ENCODE data around the gene SH3GL2.

SH3GL2 gene

GRCh38 chr9:17802249-17802857 lies 223.5 kb downstream of the SH3GL2 start:
- TF ChIP-seq CTCF (IDR thresholded peaks at IDR 0.05; ENCODE audit: borderline replicate concordance, control extremely low read depth, extremely low read depth, insufficient read depth, missing control alignments): no peak
- no peak for DNase-seq (ENCODE audit: low spot score)
- in situ Hi-C loops (cut with MboI; ENCODE audit: low sequenced_read_pairs, unreplicated experiment): loop anchor here (25.0 kb wide), 3 partner anchors 265 to 1235 kb away; partner anchors contain the start of genes RRAGA and SAXO1

- in situ Hi-C loops (cut with MboI; ENCODE audit: low sequenced_read_pairs, unreplicated experiment): loop anchor here (25.0 kb wide), 3 partner anchors 270 to 1230 kb away; partner anchors contain the start of genes RRAGA and SAXO1
- no peak for DNase-seq (ENCODE audit: low spot score)
- TF ChIP-seq CTCF (IDR thresholded peaks at IDR 0.05; ENCODE audit: borderline replicate concordance, control extremely low read depth, extremely low read depth, insufficient read depth, missing control alignments): no peak
Observed at GRCh38 chr9:17807613-17808282, 228.9 kb downstream of the SH3GL2 start.

GRCh38 chr9:17810317-17810716 lies 231.5 kb downstream of the SH3GL2 start:
- in situ Hi-C loops (cut with MboI; ENCODE audit: low sequenced_read_pairs, unreplicated experiment): loop anchor here (25.0 kb wide), 3 partner anchors 273 to 1227 kb away; partner anchors contain the start of genes RRAGA and SAXO1
- TF ChIP-seq CTCF (IDR thresholded peaks at IDR 0.05; ENCODE audit: borderline replicate concordance, control extremely low read depth, extremely low read depth, insufficient read depth, missing control alignments): no peak
- no peak for DNase-seq (ENCODE audit: low spot score)

GRCh38 chr9:17810728-17811571 lies 232.1 kb downstream of the SH3GL2 start:
- in situ Hi-C loops (cut with MboI; ENCODE audit: low sequenced_read_pairs, unreplicated experiment): loop anchor here (25.0 kb wide), 3 partner anchors 274 to 1226 kb away; partner anchors contain the start of genes RRAGA and SAXO1
- peak; percentile 69 for TF ChIP-seq CTCF (IDR thresholded peaks at IDR 0.05; ENCODE audit: borderline replicate concordance, control extremely low read depth, extremely low read depth, insufficient read depth, missing control alignments)

GRCh38 chr9:17813798-17814197 lies 234.9 kb downstream of the SH3GL2 start:
- no peak for TF ChIP-seq CTCF (IDR thresholded peaks at IDR 0.05; ENCODE audit: borderline replicate concordance, control extremely low read depth, extremely low read depth, insufficient read depth, missing control alignments)
- no peak for DNase-seq (ENCODE audit: low spot score)
- in situ Hi-C loops (cut with MboI; ENCODE audit: low sequenced_read_pairs, unreplicated experiment): loop anchor here (25.0 kb wide), 3 partner anchors 276 to 1224 kb away; partner anchors contain the start of genes RRAGA and SAXO1

More at GRCh38 chr9:17810728-17811571, 232.1 kb downstream of the SH3GL2 start:
- peak; percentile 45 for DNase-seq (ENCODE audit: low spot score)

- in situ Hi-C loops (cut with MboI; ENCODE audit: low sequenced_read_pairs, unreplicated experiment): loop anchor here (25.0 kb wide), 3 partner anchors 279 to 1221 kb away; partner anchors contain the start of genes RRAGA and SAXO1
- DNase-seq (ENCODE audit: low spot score): no peak
- TF ChIP-seq CTCF (IDR thresholded peaks at IDR 0.05; ENCODE audit: borderline replicate concordance, control extremely low read depth, extremely low read depth, insufficient read depth, missing control alignments): no peak
Observed at GRCh38 chr9:17816431-17817027, 237.7 kb downstream of the SH3GL2 start.

Data from GM13976 (cell line).